ENCODE data around the gene GPS2.

Gene GPS2

DNA sequence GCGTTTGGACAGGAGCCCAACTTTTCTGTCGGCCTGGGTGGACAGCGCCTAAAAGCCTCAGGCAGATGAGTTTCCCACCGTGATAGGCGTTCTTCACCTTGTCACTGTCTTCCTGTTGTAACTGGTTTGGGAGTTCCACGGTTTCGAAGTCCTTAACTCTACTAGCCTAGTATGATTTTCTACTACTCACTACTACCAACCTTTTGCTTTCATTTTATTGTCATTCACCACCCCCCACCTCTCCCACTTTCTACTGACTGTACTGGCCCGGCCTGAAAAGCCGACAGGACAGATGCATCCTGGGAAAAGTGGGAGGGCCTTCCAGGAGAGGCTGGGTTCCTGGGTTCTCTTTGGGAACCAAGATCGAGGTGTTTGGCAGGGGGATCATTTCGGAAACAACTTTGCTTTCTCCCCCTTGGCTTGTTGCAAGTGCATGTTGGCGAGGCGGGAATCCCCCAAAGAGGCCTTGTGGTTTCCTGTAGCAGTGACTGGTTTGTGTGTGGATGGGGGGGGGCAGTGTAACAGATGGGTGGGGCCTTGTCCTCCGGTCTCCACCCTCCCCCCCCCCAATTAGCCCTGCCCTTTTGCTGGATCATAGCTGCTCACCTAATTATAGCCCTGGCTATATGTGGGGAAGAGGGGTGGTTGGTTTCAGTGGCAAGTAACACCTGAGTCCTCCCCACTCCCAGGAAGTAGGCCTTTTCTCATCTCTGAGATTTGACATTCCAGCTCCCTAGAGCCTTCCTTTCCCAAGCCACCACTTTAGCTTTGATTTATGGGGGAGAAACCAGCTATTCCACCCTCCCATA is 6.3 kb downstream of the GPS2 start:
- peak; percentile 90 for DNase-seq (ENCODE audit: low read depth)
- H3K4me3 ChIP-seq (ENCODE audit: low read length), result peak overlapping the region; percentile 90
- no peak for TF ChIP-seq CTCF (IDR thresholded peaks at IDR 0.05; ENCODE audit: insufficient read depth, low read depth, low read length, missing control alignments)

- H3K4me3 ChIP-seq (ENCODE audit: low read length), result peak overlapping the region; percentile 90
- TF ChIP-seq CTCF (IDR thresholded peaks at IDR 0.05; ENCODE audit: insufficient read depth, low read depth, low read length, missing control alignments), result no peak
- peak; percentile 52 for DNase-seq (ENCODE audit: low read depth)
Measured at GRCh38 chr17:7307686-7308624, 7.2 kb downstream of the GPS2 start.

DNA sequence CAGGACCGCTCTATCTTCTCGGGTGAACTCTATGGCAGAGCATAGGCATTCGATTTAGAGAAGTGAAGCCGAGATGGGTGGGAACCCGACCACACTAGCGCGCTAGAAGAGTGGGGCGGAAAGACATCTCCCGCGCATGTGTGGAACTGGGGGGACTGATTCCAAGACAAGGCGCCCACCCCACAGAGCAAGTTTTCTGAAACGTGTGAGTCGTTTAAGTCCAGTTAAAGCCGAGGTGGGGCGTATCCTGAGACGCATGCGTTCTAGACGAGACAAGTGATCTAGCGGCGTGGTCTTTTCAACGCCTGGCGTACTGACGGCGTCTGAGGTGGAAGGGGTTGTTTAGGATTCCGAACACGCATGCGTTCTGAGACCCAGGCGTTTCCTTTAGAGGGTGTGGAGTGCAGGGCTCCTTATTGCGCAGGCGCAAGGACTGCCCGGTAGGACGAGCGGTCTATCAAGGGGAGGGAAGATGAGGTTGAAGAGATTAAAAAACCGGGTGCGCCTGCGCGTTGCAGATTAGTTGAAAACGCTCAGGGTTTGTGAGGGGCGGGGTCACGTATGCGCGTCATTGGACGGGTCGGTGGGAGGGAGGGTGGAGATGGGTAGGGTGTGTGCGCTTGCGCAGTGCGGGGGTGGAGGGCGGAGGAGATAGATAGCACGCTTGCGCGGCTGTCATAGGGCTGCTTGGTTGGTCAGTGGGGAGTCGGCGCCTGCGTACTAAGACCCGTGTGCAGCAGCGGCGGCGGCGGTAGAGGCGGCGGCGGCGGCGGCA is 8.1 kb downstream of the GPS2 start, which contains the start of gene EIF5A:
Gene EIF5A (plus strand): TSS at position 718 of the 775 bp plus-strand sequence. CDS start 2,008 bp downstream, outside the sequence.
- H3K4me3 ChIP-seq (ENCODE audit: low read length), result peak within 1 kb of the TSS; percentile 90
- peak; percentile 100 for DNase-seq (ENCODE audit: low read depth)
- no peak for TF ChIP-seq CTCF (IDR thresholded peaks at IDR 0.05; ENCODE audit: insufficient read depth, low read depth, low read length, missing control alignments)

DNA sequence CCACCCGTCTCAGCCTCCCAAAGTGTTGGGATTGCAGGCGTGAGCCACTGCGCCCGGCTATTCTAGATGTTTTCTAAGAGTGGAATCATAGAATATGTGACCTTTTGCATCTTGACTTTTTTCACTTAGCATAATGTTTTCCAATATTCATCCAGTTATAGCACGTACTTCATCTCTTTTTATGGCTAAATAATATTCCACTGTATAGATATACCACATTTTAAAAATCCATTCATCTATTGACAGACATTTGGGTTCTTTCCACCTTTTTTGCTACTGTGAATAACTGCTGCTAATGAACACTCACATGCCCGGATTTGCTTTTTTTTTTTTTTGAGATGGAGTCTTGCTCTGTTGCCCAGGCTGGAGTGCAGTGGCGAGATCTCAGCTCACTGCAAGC is 11.0 kb downstream of the GPS2 start:
- TF ChIP-seq CTCF (IDR thresholded peaks at IDR 0.05; ENCODE audit: insufficient read depth, low read depth, low read length, missing control alignments), result no peak
- DNase-seq (ENCODE audit: low read depth), result no peak

GRCh38 chr17:7296189-7296861 is 18.8 kb downstream of the GPS2 start:
- peak; percentile 56 for TF ChIP-seq CTCF (IDR thresholded peaks at IDR 0.05; ENCODE audit: insufficient read depth, low read depth, low read length, missing control alignments)
- peak; percentile 76 for DNase-seq (ENCODE audit: low read depth)
- H3K4me3 ChIP-seq (ENCODE audit: low read length), result no peak overlapping the region

More for the DNA sequence above, 11.0 kb downstream of the GPS2 start:
- H3K4me3 ChIP-seq (ENCODE audit: low read length), result no peak overlapping the region
